BLaER1 (cell line): ENCODE data around the gene TMPRSS7.

ENCODE experiments used
- H3K27ac ChIP-seq: shearing (Covaris generic); formaldehyde crosslinking; 2 replicates; pipeline ENCODE4 v1.8.1; 2022
- H3K27me3 ChIP-seq: shearing (Covaris generic); formaldehyde crosslinking; 2 replicates; pipeline ENCODE4 v1.8.1; 2022
- H3K36me3 ChIP-seq: shearing (Covaris generic); formaldehyde crosslinking; 2 replicates; pipeline ENCODE4 v1.8.1; 2022
- H3K4me1 ChIP-seq: shearing (Covaris generic); formaldehyde crosslinking; 2 replicates; pipeline ENCODE4 v1.8.1; 2022
- H3K4me2 ChIP-seq: shearing (Covaris generic); formaldehyde crosslinking; 2 replicates; pipeline ENCODE4 v1.8.1; 2022
- H3K4me3 ChIP-seq: shearing (Covaris generic); formaldehyde crosslinking; 2 replicates; pipeline ENCODE4 v1.8.1; 2022
- H3K9ac ChIP-seq: shearing (Covaris generic); formaldehyde crosslinking; 2 replicates; pipeline ENCODE4 v1.8.1; 2022
- H3K9me3 ChIP-seq: shearing (Covaris generic); formaldehyde crosslinking; 2 replicates; pipeline ENCODE4 v1.8.1; 2022
- H4K20me1 ChIP-seq: shearing (Covaris generic); formaldehyde crosslinking; 2 replicates; pipeline ENCODE4 v1.8.1; 2022
- Cebpa-rat ChIP-seq: shearing (Covaris generic); IDR thresholded peaks from 2 replicates; pipeline ENCODE4 v1.8.1; 2022

TMPRSS7 gene

DNA sequence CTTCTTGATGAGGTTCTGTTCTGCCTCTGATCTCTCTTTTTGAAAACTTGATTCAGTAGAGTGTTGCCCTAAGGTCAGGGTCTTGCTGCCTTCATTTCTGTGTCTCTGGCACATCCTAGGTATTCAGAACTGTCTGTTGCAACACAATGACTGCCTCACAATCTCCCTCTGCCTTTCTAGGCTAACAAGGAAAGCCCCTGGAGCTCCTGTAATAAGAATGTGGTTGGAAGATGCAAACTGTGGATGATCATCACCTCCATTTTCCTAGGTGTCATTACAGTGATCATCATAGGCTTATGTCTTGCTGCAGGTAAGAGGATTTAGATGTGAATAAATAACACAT, 58.6 kb downstream of the TMPRSS7 start:
- Histone ChIP-seq H3K27me3 (peaks cover 3% of the 10 kb centered on the region; the same call in 1 of the 2 replicates), H3K9ac (peak overlapping the region; percentile 34; the same call in 1 of the 2 replicates), H3K27ac (peak overlapping the region; percentile 63), H4K20me1 (no peaks in the 10 kb centered on the region), H3K36me3 (no peaks in the 10 kb centered on the region), H3K9me3 (peaks cover 27% of the 10 kb centered on the region), H3K4me2 (peak overlapping the region; percentile 83), H3K4me3 (no peak overlapping the region), H3K4me1 (peaks cover 40% of the 10 kb centered on the region)
- no peak for TF ChIP-seq Cebpa-rat

DNA sequence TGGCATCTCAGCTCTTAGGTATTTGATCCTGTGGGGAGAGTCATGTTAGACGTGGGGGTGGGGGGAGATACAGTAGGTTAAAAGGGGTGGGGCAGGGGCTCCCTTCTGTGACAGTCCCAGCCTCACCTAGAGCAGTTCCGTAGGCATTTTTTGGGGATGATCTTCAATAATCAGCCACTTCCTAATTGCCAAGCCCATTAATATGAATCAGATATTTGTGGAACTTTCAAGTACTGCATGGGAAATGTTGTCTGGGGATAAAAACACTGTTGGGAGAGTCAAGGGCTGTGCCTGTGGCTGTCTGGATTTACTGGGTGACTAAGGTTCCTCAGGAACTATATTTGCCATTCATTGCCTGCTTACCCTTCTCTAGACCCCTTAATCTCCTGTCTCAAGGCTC, 61.2 kb downstream of the TMPRSS7 start:
- TF ChIP-seq Cebpa-rat, result no peak
- Histone ChIP-seq H3K9me3 (peaks cover 46% of the 10 kb centered on the region), H3K36me3 (no peaks in the 10 kb centered on the region), H3K27me3 (no peaks in the 10 kb centered on the region), H3K4me3 (no peak overlapping the region), H3K4me2 (no peak overlapping the region), H3K4me1 (peaks cover 40% of the 10 kb centered on the region), H4K20me1 (no peaks in the 10 kb centered on the region), H3K27ac (no peak overlapping the region), H3K9ac (no peak overlapping the region)

DNA sequence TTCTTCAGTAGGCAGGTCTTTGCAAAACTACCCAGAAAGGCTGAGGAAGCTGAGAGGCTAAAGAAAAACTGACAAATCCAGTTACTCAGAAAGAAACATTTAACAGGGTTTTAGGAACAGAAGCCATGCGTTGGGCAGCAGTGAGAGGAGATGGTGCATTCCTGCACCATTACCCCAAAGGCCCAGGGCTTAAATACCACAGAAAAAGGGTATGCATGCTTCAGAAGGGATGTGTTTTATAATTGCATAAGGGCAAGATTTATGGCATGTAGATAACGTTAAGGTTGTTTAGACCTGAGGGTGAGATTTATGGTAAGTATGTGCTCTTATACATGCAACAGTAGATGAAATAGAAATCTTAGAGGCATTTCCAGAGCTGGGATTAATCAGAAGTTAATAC, 61.6 kb downstream of the TMPRSS7 start:
- no peak overlapping the region for H3K4me3 ChIP-seq
- H3K27ac ChIP-seq, result no peak overlapping the region
- H3K4me1 ChIP-seq, result peaks cover 36% of the 10 kb centered on the region
- no peak for TF ChIP-seq Cebpa-rat
- H3K27me3 ChIP-seq, result no peaks in the 10 kb centered on the region
- H3K4me2 ChIP-seq, result no peak overlapping the region
- H4K20me1 ChIP-seq, result no peaks in the 10 kb centered on the region
- H3K9ac ChIP-seq, result no peak overlapping the region
- H3K9me3 ChIP-seq, result peaks cover 46% of the 10 kb centered on the region
- no peaks in the 10 kb centered on the region for H3K36me3 ChIP-seq

DNA sequence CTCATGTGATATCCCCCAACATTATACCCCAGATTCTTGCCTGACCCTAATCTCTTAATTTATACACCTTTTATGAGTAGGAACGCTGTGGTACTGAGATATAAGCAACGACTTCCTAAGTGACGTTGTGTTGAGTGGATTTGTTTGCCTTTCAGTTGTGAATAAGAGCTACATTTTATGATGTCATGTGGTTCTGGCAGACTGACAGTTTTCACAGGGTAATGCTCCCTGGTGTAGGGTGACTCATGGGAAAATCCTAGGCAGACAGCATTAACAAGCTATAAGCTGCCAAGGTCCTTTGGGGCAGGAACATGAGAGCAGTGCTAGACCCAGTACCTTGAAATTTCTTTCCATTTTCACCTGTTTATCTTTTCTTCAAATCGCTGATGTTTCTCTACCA, 62.8 kb downstream of the TMPRSS7 start:
- Histone ChIP-seq H3K36me3 (no peaks in the 10 kb centered on the region), H3K4me3 (no peak overlapping the region), H4K20me1 (no peaks in the 10 kb centered on the region), H3K27ac (no peak overlapping the region), H3K9me3 (peaks cover 49% of the 10 kb centered on the region), H3K4me1 (peaks cover 24% of the 10 kb centered on the region), H3K4me2 (no peak overlapping the region), H3K27me3 (no peaks in the 10 kb centered on the region), H3K9ac (no peak overlapping the region)
- TF ChIP-seq Cebpa-rat, result no peak

DNA sequence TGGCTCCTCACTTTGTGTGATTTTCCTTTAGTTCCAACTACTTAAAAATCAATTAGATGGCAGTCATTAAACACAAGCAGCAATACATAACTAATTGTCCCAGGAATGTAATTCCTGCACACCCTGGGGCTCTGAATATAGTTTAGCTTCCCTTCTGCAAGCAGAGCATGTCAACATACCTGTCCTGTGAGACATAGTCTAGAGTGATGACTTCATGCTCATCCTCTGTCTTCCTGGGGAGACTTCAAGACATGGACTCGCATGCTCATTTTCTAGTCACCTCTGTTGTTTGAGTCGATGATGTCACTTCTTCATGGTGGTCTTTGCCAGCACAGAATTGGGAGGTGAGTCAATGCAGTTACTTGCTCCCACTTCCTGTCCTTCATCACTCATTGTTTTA, 67.4 kb downstream of the TMPRSS7 start:
- Histone ChIP-seq H3K4me1 (peaks cover 20% of the 10 kb centered on the region), H3K27me3 (no peaks in the 10 kb centered on the region), H3K27ac (no peak overlapping the region), H3K4me2 (no peak overlapping the region), H3K4me3 (no peak overlapping the region), H4K20me1 (no peaks in the 10 kb centered on the region), H3K9me3 (peaks cover 30% of the 10 kb centered on the region), H3K9ac (no peak overlapping the region), H3K36me3 (no peaks in the 10 kb centered on the region)
- TF ChIP-seq Cebpa-rat, result no peak

DNA sequence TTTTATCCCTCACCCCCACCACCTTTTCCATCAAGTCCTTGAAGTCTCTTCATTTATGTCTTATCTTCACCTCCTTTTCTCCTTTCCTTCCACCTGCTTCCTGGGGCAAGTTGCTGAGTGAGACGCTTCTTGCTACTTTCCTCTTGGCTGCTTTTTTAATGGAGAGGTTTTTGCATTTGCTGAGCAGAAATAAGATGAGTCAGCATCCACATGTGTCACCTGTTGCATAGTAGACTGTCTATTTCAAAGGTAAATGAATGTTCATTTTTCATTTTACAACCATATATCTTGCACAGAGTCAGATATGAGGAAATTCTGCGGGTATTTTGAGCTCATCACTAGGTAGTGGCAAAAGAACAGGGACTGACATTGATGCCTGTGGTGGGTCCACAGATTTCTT, 70.2 kb downstream of the TMPRSS7 start:
- TF ChIP-seq Cebpa-rat, result no peak
- no peak overlapping the region for H3K4me2 ChIP-seq
- H3K9ac ChIP-seq, result no peak overlapping the region
- H3K27ac ChIP-seq, result no peak overlapping the region
- no peaks in the 10 kb centered on the region for H3K27me3 ChIP-seq
- peaks cover 8% of the 10 kb centered on the region for H3K4me1 ChIP-seq
- no peaks in the 10 kb centered on the region for H4K20me1 ChIP-seq
- no peak overlapping the region for H3K4me3 ChIP-seq
- H3K9me3 ChIP-seq, result peaks cover 6% of the 10 kb centered on the region
- no peaks in the 10 kb centered on the region for H3K36me3 ChIP-seq

DNA sequence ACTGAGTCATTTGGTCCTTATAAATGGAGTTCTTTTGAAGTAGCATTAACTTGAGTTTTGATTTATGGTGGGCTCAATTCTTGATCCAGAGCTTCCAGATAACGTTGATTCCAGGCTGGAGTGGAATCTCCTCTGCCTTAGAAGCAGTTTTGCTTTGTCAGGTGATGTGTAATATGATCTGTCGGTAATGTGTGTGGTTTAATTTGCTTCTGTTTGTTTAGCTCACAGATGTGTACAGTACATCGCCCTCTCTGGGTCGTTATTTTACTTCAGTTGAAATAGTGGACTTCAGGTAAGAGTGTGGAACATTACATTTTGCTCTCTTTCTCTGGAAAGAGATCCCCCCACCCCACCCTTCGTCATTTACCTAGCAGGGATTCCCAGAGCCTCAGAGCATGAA, 74.8 kb downstream of the TMPRSS7 start:
- Histone ChIP-seq H3K4me1 (peaks cover 40% of the 10 kb centered on the region), H3K9ac (no peak overlapping the region), H4K20me1 (no peaks in the 10 kb centered on the region), H3K27ac (no peak overlapping the region), H3K4me2 (no peak overlapping the region), H3K4me3 (no peak overlapping the region), H3K36me3 (no peaks in the 10 kb centered on the region), H3K9me3 (no peaks in the 10 kb centered on the region), H3K27me3 (no peaks in the 10 kb centered on the region)
- no peak for TF ChIP-seq Cebpa-rat

DNA sequence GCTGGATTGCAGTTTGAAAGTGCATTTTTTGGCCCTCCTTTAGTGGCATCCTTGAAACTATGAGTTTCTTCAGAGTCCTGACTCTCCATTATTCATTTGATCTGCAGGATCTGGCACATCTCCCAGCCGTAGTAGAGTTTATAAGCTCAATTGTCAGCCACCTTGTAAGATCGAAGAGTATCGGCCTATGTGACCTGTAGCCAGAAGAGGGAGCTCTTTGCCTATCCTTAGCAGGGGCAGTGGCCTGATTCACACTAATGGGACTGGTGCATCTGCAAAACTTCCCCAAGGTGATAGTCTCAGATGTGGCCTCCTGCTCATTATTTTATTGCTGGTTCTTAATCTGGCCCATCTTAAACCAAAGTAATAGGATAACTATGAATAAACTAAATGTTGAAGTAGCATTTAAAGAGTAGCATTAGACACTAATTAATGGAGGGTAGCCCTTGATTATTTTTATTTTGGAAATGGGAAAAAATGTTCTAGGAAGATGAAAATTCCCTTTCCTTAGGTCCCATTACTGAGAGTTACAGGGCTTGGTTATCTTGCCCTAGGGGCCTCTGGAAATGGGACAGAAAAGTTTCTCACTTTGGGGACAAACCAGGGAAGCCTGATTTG, 77.4 kb downstream of the TMPRSS7 start:
- TF ChIP-seq Cebpa-rat, result no peak
- Histone ChIP-seq H3K4me1 (peaks cover 57% of the 10 kb centered on the region), H3K4me3 (no peak overlapping the region), H3K36me3 (no peaks in the 10 kb centered on the region), H3K27me3 (no peaks in the 10 kb centered on the region), H4K20me1 (no peaks in the 10 kb centered on the region), H3K9ac (no peak overlapping the region), H3K27ac (no peak overlapping the region), H3K9me3 (no peaks in the 10 kb centered on the region), H3K4me2 (peak overlapping the region; percentile 31)

DNA sequence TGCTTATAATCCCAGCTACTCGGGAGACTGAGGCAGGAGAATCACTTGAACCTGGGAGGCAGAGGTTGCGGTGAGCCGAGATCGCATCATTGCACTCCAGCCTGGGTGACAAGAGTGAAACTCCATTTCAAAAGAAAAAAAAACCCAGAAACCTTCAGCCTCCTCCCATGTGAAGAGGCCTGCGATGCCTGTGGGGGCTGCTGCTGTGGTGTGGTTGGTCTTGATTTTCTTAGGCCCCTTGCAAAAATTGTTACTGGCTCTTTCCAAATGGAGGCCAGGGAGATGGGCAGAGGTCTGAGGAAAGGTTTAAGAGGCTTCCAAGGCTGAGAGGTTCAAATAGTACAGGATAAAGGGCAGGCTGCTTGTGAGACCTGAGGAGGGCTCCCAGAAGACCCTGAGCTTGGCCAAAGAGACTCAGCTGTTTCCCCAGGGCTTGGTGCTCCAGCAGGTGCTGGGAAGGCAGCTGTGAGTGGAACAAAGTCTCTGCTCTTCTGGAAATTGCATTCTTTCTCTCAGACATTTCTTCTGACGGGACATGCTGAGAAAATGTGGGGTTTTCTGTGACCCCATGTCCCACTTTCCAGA, 80.1 kb downstream of the TMPRSS7 start:
- H3K4me3 ChIP-seq, result peak overlapping the region; percentile 15; the same call in 1 of the 2 replicates
- peak overlapping the region; percentile 59 for H3K9ac ChIP-seq
- H3K4me1 ChIP-seq, result peaks cover 85% of the 10 kb centered on the region
- peak overlapping the region; percentile 83 for H3K4me2 ChIP-seq
- no peaks in the 10 kb centered on the region for H3K27me3 ChIP-seq
- H3K36me3 ChIP-seq, result no peaks in the 10 kb centered on the region
- TF ChIP-seq Cebpa-rat, result no peak
- H3K27ac ChIP-seq, result peak overlapping the region; percentile 82
- H3K9me3 ChIP-seq, result no peaks in the 10 kb centered on the region
- H4K20me1 ChIP-seq, result no peaks in the 10 kb centered on the region

DNA sequence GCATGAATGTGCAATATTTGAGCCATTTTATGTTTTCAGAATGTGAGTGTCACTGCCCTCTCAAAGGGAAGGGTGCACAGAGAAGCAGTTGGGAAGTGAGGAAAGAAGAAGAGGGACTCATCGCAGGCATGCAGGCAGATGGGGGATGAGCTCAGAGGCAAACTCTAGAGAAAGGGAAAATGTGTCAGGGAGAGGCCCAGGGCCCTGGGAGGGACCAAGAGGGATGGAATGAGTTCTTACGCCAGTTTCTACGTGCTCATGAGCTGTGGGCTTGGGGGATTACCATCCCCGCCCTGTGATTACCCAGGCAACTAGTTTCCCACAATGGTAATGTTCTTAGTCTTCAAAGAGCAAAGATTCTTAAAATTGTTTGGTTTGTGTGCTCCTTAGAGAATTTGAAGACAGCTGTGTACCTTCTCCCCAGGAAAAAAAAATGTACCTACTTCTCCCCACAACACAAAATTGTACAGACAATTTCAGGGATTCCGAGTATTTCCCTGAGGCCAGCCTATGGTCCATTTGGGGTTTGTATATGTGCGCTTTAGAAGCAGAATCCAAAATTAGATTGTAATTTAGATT, 80.7 kb downstream of the TMPRSS7 start:
- Histone ChIP-seq H3K27me3 (no peaks in the 10 kb centered on the region), H3K36me3 (no peaks in the 10 kb centered on the region), H3K4me2 (peak overlapping the region; percentile 83), H3K9ac (peak overlapping the region; percentile 59), H3K27ac (peak overlapping the region; percentile 82), H3K4me3 (peak overlapping the region; percentile 15; the same call in 1 of the 2 replicates), H3K4me1 (peaks cover 91% of the 10 kb centered on the region), H4K20me1 (no peaks in the 10 kb centered on the region), H3K9me3 (no peaks in the 10 kb centered on the region)
- no peak for TF ChIP-seq Cebpa-rat
